Hepatocyte (in vitro differentiated cells): ENCODE data around the gene BLOC1S1. TPM values are rescaled to one million over a fixed set of nuclear protein-coding genes. Genes with fewer than 3 reads are reported as not detected.

Experiments used
- DNase-seq: peaks from one replicate; pipeline ENCODE4 v3.0.0-alpha.2; 2016; ENCODE audit warnings: low spot score
- H2AFZ ChIP-seq: fragments of 200-600 bp; sonication (generic); 2 replicates; pipeline ENCODE4 v1.6.0; 2016; ENCODE audit warnings: antibody characterized with exemption, mild to moderate bottlenecking
- H3K27ac ChIP-seq: fragments of 200-600 bp; sonication (generic); 2 replicates; pipeline ENCODE4 v1.5.1; 2016; ENCODE audit warnings: mild to moderate bottlenecking
- H3K27me3 ChIP-seq: fragments of 200-600 bp; sonication (generic); 2 replicates; pipeline ENCODE4 v1.6.1; 2016
- H3K36me3 ChIP-seq: fragments of 200-600 bp; sonication (generic); replicated peaks from 2 replicates; pipeline ENCODE4 v1.5.1; 2016; ENCODE audit warnings: low read depth; ENCODE audit not compliant: insufficient read depth
- H3K4me1 ChIP-seq: fragments of 200-600 bp; sonication (generic); 2 replicates; pipeline ENCODE4 v1.5.1; 2016; ENCODE audit warnings: mild to moderate bottlenecking, moderate library complexity; ENCODE audit not compliant: insufficient read depth
- H3K4me2 ChIP-seq: fragments of 200-600 bp; sonication (generic); 2 replicates; pipeline ENCODE4 v1.6.0; 2016
- H3K4me3 ChIP-seq: fragments of 200-600 bp; sonication (generic); 2 replicates; pipeline ENCODE4 v1.5.1; 2016; ENCODE audit warnings: mild to moderate bottlenecking
- H3K79me2 ChIP-seq: fragments of 200-600 bp; sonication (generic); 2 replicates; pipeline ENCODE4 v1.6.0; 2017; ENCODE audit warnings: mild to moderate bottlenecking
- H3K9me2 ChIP-seq: fragments of 200-600 bp; sonication (generic); replicated peaks from 2 replicates; pipeline ENCODE4 v1.6.0; 2017; ENCODE audit warnings: mild to moderate bottlenecking; ENCODE audit not compliant: insufficient read depth
- H3K9me3 ChIP-seq: fragments of 200-600 bp; sonication (generic); 2 replicates; pipeline ENCODE4 v1.5.1; 2016; ENCODE audit warnings: low read depth, mild to moderate bottlenecking
- H4K20me1 ChIP-seq: fragments of 200-600 bp; sonication (generic); 2 replicates; pipeline ENCODE4 v1.6.0; 2016; ENCODE audit warnings: mild to moderate bottlenecking; ENCODE audit not compliant: insufficient read depth, poor library complexity, severe bottlenecking
- CTCF ChIP-seq: fragments of 200-600 bp; sonication (generic); IDR thresholded peaks from 2 replicates; pipeline ENCODE4 v1.5.1; 2016; ENCODE audit warnings: antibody characterized with exemption, mild to moderate bottlenecking; ENCODE audit not compliant: poor library complexity
- EZH2 ChIP-seq: fragments of 200-600 bp; sonication (generic); IDR thresholded peaks from 2 replicates; pipeline ENCODE4 v1.6.1; 2016; ENCODE audit warnings: antibody characterized with exemption, mild to moderate bottlenecking, borderline replicate concordance
- EZH2phosphoT487 ChIP-seq: fragments of 200-600 bp; sonication (generic); IDR thresholded peaks from one replicate; pipeline ENCODE4 v1.6.1; 2018; ENCODE audit warnings: antibody characterized with exemption, mild to moderate bottlenecking, low read depth, moderate library complexity; ENCODE audit not compliant: unreplicated experiment, severe bottlenecking
- WGBS: methylation state at CpG from one replicate; pipeline ENCODE4 v1.1.6; 2016; ENCODE audit warnings: low lambda C conversion rate; ENCODE audit errors: missing lambda C conversion rate; 5-methylcytosine and 5-hydroxymethylcytosine counted together
- polyA plus RNA-seq: library from polyadenylated mRNA; unstranded; fragments of >200 nt; fragmentation: Nextera tagmentation; extraction: Ambion mirVana; gene quantifications from 2 replicates; pipeline ENCODE4 v1.2.1, GENCODE V29; 2016
- total RNA-seq: library from RNA; depleted of rRNA; stranded (reverse); fragments of >200 nt; gene quantifications from 2 replicates; pipeline ENCODE4 v1.2.3, GENCODE V29; 2014

The BLOC1S1 gene
- total and polyA plus RNA-seq, 2 experiments from 2014 or later = 159 to 236 TPM

- H3K9me2 ChIP-seq = no peaks in the 10 kb centered on the region
- H3K4me2 ChIP-seq = no peak overlapping the region
- H4K20me1 ChIP-seq = no peaks in the 10 kb centered on the region
- H3K36me3 ChIP-seq = no peaks in the 10 kb centered on the region
- WGBS = 93% methylated on average over 11 of the region's 12 CpGs
- DNase-seq = no peak
- TF ChIP-seq EZH2 (no peak), CTCF (no peak), EZH2phosphoT487 (no peak)
- H3K9me3 ChIP-seq = no peaks in the 10 kb centered on the region
- H3K4me1 ChIP-seq = no peaks in the 10 kb centered on the region
- H3K27me3 ChIP-seq = no peaks in the 10 kb centered on the region
- H3K27ac ChIP-seq = no peak overlapping the region
- no peak overlapping the region for H2AFZ ChIP-seq
- H3K4me3 ChIP-seq = no peak overlapping the region
- no peaks in the 10 kb centered on the region for H3K79me2 ChIP-seq
Observed at GRCh38 chr12:55692631-55693322, 23.1 kb upstream of the BLOC1S1 start.

GRCh38 chr12:55693323-55694187 lies 22.3 kb upstream of the BLOC1S1 start:
- Histone ChIP-seq H3K9me3 (no peaks in the 10 kb centered on the region), H3K9me2 (no peaks in the 10 kb centered on the region), H3K27ac (no peak overlapping the region), H3K79me2 (no peaks in the 10 kb centered on the region), H4K20me1 (no peaks in the 10 kb centered on the region), H3K4me3 (no peak overlapping the region), H2AFZ (no peak overlapping the region), H3K4me2 (no peak overlapping the region), H3K4me1 (no peaks in the 10 kb centered on the region), H3K27me3 (no peaks in the 10 kb centered on the region), H3K36me3 (no peaks in the 10 kb centered on the region)
- no peak for DNase-seq
- TF ChIP-seq CTCF (no peak), EZH2phosphoT487 (no peak), EZH2 (no peak)
- 88% methylated on average over 7 of the region's 7 CpGs for WGBS

GRCh38 chr12:55694188-55694515 lies 21.7 kb upstream of the BLOC1S1 start:
- 97% methylated on average over 7 of the region's 7 CpGs for WGBS
- Histone ChIP-seq H3K4me1 (no peaks in the 10 kb centered on the region), H3K4me2 (no peak overlapping the region)

More at GRCh38 chr12:55694188-55694515, 21.7 kb upstream of the BLOC1S1 start:
- no peak overlapping the region for H3K27ac ChIP-seq
- no peaks in the 10 kb centered on the region for H3K36me3 ChIP-seq
- H2AFZ ChIP-seq = no peak overlapping the region
- no peak for DNase-seq
- no peaks in the 10 kb centered on the region for H4K20me1 ChIP-seq
- H3K9me3 ChIP-seq = no peaks in the 10 kb centered on the region
- no peaks in the 10 kb centered on the region for H3K27me3 ChIP-seq
- no peak overlapping the region for H3K4me3 ChIP-seq
- H3K79me2 ChIP-seq = no peaks in the 10 kb centered on the region
- TF ChIP-seq EZH2phosphoT487 = no peak
- no peak for TF ChIP-seq CTCF
- no peak for TF ChIP-seq EZH2
- H3K9me2 ChIP-seq = no peaks in the 10 kb centered on the region
